PFSK-1 (cell line): ENCODE data around the gene HEXB.

ENCODE experiments used
- FOXP2 ChIP-seq: optimal IDR thresholded peaks from 2 replicates; pipeline ENCODE3; 2011; ENCODE audit warnings: borderline replicate concordance, control low read depth, inconsistent platforms; ENCODE audit not compliant: insufficient read depth; ENCODE audit errors: extremely low read length, extremely low read depth
- POLR2AphosphoS5 ChIP-seq: IDR thresholded peaks from 2 replicates; pipeline ENCODE4 v1.6.1; 2012; ENCODE audit warnings: low read depth, mild to moderate bottlenecking, control low read depth, low read length, moderate library complexity
- REST ChIP-seq, 2 experiments: IDR thresholded peaks; 2 replicates each; pipeline versions ENCODE4 v1.6.1 to v1.8.0; 2011 to 2012; ENCODE audit warnings: low read depth in 2 of 2, low read length in 2 of 2, control low read depth in 1 of 2, inconsistent platforms in 1 of 2, mild to moderate bottlenecking in 1 of 2, moderate library complexity in 1 of 2; ENCODE audit not compliant: insufficient read depth in 1 of 2
- SIN3A ChIP-seq: IDR thresholded peaks from 2 replicates; pipeline ENCODE4 v1.6.1; 2012; ENCODE audit warnings: mild to moderate bottlenecking, low read length, moderate library complexity, borderline replicate concordance; ENCODE audit not compliant: insufficient read depth
- TAF1 ChIP-seq: IDR thresholded peaks from 2 replicates; pipeline ENCODE4 v1.6.1; 2012; ENCODE audit warnings: low read length, control low read depth, borderline replicate concordance; ENCODE audit not compliant: insufficient read depth

Gene HEXB

DNA sequence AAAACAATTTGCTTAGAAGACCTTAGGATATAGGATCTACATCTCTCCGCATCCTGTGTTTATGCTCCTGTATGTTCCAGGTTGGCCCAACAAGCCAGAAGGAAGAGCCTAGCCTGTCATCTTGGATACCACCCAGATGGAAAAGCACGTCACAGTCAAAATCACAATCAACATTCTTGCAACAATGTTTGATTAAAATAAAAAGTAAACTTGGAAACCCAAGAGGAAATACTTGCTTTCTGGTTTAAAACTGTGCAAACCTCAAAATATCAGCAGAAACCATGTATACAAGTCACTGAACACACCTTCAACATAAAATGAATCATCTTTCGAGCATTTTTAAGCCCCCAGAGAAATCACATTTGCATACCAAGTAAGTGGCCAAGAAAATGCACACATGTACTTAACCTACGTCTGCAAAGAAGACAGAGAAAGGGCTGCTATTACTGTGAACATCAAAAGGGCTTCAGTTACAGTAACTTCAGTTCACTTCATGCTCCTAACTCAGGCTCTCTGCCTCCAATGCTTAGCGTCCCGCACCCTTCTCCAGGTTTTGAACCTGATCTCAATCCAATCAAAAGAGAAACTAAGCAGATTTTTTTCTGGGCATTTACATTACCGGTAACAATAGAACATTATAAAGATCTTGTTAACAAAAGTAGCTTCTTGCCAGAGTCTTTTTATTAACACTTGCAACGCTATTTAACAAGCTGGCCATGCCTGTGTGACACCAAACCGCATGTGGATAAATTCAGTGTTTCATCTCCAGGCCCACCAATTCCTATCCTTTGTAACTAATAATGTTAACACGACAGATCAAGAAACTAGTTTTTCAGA, 45.8 kb upstream of the HEXB start:
- TF ChIP-seq TAF1 (no peak), SIN3A (no peak), POLR2AphosphoS5 (no peak)

DNA sequence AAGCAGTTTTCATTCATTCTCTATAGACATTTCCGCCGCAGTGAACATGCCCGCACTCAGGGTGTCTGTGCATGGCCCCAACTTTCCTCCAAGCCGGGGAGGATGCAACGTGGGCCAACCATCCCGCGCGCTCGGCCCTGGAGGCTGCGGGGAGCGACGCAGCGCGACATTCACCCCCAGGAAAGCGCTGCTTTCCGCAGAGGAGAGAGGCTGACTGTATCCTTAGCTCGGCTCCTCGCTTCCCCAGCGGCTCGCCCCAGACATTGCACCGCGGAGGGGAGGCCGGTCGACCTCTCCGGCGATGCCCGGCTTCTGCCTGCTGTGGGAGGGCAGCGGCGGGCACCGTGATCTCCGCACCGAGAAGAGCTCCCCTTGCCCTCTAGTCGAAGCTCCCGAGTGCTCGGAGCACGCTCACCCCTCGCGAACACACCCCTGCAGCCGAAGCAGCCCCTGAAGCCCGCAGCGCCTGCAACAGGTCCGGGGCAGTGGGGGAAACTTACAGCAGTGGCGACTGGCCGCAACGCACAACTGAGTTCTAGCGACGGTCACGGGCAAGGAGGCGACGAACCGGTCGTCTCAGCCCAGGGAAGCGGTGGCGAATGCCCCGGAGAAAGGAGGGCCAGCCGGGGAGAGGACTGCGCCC, 45.1 kb upstream of the HEXB start:
- TF ChIP-seq SIN3A (0 out of 2 replicates have a peak, but pooled peaks have one; percentile 22), FOXP2 (no peak)

DNA sequence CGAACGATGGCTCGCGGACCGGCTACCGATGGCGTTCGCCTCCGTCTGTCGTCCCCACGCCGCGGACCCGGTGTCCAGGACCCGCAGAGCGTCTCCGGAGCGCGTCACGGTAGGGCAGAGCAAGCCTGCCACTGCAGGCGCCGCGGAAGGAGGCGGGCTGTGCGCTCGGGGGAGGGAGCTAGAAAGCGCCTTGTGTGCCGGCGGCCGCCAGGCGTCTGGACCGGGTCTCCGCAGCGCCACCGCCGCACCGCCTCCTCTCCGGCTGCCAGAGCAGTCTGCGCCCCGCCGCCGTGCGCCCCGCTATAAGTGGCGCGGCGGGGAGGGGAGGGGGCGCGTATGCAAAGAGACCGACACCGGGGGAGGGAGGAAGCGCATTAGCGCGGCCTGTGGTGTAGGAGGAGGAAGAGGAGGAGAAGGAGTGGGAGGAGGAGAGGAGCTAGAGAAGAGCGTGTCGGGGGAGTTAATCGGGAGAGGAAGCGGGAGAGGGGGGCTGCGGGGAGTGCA, 44.5 kb upstream of the HEXB start, which contains the start of gene ENC1:
Gene ENC1, minus strand, starts transcription at position 279 of the 504 bp plus-strand sequence. CDS start 4,243 bp downstream, outside the sequence.
- TF ChIP-seq POLR2AphosphoS5, result peak; percentile 57; the same call in 1 of the 2 replicates
- TF ChIP-seq REST (IDR thresholded peaks at IDR 0.05; ENCODE audit: insufficient read depth in 1 of 2, low read depth in 2 of 2, low read length in 2 of 2), result 0 out of 4 replicates have a peak, but pooled peaks of 1 of the 2 experiments have one; percentile 8
- 0 out of 2 replicates have a peak, but pooled peaks have one; percentile 42 for TF ChIP-seq TAF1
- no peak for TF ChIP-seq SIN3A
- peak; percentile 53 for TF ChIP-seq FOXP2

DNA sequence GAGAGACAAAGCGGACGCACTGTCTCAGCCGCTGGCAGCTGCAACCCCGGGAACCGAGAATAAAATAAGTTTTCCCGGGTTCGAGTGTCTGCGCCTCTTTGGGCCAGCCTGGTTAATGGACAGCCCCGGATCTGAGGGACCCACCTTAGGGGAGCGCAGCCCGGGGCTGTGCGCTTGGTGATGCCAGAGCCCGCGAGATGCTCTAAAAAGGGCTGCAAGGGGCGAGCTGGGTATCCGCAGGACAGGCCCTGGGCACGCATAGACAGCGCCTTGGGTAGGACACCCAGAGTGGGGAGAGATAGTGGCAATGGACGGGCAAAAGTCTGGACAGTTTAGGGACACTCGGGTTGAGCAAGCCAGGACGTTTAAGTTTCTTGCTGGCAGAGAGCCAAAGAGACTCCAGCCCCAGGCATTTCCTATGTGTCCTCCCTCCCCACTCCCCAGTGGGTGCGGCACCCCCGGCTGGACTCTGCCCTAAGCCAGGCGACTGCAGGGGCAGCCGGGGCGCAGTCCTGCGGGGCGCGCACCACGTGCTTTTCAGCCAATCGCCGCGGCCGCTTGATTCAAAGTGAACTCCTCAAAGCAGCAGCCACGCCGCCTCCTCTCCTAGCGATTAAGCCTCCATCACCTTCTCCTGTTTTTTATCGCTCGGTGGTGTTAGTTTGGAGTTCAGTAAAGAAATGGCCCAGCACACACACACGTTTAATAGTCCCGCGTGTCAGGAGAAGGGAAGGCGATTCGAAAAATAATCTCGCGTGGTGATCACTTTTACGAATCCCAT, 43.9 kb upstream of the HEXB start:
- TF ChIP-seq REST (IDR thresholded peaks at IDR 0.05; ENCODE audit: insufficient read depth in 1 of 2, low read depth in 2 of 2, low read length in 2 of 2) (no peak), POLR2AphosphoS5 (no peak), FOXP2 (peak; percentile 10)

GRCh38 chr5:74641735-74642542, 43.1 kb upstream of the HEXB start:
- TF ChIP-seq FOXP2 (no peak), POLR2AphosphoS5 (no peak), REST (IDR thresholded peaks at IDR 0.05; ENCODE audit: insufficient read depth in 1 of 2, low read depth in 2 of 2, low read length in 2 of 2) (no peak), TAF1 (no peak), SIN3A (no peak)
